UCSD-AML1 (cell line): Measurements from ENCODE around the gene ZNF287.

Source experiments
- DNase-seq: peaks from one replicate; lab custom pipeline; 2025; ENCODE audit not compliant: unreplicated experiment; lab: John Stamatoyannopoulos, UW

The ZNF287 gene

DNA sequence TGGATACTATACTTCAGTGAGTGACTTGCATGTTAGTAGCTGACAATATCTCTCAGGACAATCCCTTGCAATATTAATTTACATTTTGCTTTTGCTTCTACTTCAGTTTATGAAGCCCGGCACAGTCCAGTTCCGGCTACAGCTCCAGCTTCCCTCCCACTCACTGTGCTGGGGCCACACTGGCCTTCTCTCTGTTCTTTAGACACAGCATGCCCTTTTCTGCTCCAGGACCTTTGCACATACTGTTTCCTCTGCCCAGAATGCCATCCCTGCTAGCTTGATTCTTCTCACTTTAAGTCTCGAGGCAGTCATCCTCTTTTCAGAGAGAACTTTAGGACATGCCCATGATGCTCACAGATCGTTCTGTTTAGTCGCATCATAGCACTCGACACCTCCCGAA is 51.5 kb downstream of the ZNF287 start:
- no peak for DNase-seq

DNA sequence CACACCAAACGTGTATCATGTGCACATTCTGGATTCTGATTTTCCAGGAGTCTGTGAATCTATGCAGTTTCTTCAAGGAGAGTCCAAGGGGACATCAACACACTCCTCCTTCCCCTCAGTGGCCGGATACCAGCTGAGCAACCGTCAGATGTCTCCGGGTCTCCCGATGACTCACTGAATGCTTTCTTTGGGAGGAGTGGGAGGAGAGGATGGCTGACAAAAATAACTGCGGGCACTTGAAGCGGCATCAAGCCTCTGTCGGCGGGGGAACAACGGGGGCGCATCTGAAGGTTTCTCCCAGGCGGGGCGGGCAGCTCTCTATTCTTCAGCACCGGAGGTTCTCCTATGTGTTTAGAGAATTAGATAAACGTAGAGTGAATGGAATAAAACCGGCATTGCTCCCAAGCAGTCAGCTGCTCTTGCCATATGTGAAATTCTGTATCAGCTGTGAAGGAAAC is 52.4 kb downstream of the ZNF287 start:
- peak; percentile 23 for DNase-seq

DNA sequence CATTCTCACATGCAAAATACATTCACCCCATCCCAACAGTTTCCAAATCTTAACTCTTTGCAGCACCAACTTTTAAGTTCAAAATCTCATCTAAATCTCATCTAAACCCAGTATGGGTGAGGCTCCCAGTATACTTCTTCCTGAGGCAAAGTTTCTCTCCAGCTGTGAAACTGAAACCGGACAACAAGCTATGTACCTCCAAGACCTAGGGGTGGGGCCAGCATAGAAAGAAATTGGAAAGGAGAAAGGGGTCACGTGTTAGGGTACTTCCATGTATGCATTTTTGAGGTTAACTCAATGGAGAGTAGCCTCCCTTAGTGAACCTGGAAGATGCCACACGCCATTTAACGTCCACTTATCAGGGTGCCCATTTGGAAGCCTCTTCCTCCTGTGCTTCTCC is 53.1 kb downstream of the ZNF287 start:
- DNase-seq: no peak

DNA sequence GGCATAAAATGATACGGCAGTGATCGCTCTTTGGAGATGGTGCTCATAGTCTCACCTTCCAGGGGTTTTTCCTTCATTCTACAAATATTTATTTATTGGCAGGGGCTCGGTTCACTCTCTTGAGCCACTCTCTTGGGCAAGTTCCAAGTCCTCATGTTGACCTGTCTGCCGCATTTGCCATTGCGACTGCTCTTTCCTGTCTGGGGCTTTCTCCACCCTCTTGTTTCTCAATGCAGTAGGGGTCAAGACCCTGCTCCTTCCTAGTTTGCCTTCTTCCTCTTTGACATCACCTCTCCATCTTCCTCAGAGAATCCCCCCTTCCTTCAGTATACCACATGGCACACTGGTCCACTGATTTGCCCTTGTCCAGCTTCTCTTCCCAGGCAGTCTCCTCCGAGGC is 55.1 kb downstream of the ZNF287 start:
- DNase-seq: no peak

DNA sequence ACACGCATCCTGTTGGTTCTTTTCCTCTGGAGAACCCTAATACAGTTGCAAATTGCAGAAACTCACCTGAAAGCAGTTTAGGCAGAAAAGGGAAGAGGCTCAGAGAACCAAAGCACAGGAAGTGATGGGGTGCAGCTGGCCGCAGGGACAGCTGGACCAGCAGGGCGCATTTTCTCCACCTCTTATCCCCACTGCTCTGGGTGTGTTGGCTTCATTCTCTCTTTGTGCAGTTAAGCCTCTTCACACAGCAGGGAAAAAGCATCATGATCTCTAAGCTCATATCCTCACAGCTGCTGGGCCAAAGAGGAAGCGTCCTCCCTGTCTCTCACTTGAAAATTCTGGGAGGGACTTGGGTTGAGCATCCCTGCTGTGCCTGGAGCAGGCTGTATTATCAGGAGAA is 57.0 kb downstream of the ZNF287 start:
- DNase-seq: no peak

DNA sequence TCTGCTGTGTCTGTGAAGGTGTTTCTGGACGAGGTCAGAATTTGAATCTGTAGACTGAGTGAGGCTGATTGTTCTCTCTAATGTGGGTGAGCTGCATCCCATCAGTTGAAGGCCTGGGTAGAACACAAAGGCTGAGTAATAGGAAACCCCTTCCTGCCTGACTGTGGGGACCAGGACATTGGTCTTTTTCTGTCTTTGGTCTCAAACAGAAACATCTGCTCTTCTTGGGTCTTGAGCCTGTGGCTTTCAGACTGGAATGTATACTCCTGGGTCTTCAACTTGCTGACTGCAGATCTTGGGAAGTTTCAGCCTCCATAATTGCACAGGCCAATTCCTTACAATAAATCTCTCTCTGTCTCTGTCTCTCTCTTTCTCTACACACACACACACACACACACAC is 57.4 kb downstream of the ZNF287 start:
- no peak for DNase-seq

DNA sequence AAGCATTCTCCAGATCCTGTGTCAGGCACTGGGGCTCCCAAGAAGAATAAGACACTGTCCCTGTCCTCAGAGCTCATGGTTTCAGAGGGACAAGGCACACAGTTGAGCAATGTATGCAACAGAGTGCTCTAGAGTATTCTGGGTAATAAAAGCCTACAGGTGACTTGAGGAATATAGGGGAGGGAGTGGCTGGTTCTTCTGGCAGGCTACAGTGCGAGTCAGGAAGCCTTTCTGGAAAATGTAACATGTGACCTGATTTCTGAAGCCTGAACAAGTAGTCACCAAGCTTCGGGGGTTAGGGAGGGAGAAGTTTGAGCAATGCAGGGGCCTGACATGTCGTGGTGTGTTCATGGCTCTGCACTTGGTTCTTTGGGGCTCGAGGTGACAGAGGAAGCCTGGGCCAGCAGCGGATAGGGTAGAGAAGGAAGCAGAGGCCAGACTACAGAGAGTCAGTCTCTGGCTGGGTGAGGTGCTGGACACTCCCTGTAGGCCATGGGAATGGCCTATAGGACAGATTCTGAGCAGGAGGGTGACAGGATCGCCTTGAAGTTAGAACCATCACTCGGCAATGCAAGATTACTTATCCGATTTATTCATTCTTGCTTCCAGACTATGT is 61.0 kb downstream of the ZNF287 start:
- no peak for DNase-seq

DNA sequence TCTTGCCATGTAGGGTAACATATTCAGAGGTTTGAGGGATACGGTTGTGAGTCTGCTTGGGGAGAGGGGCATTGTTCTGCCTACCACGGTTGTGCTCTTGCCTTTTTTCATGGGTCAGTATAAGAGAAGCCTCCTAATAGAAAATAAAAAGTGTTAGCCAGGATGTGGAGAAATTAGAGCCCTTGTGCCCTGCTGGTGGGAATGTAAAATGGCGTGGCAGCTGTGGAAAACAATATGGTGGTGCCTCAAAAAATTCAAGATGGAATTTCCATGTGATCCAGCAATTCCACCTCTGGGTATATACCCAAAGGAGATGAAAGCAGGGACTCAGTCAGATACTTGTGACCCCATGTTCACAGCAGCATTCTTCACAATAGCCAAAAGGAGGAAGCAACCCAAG is 62.8 kb downstream of the ZNF287 start:
- no peak for DNase-seq

DNA sequence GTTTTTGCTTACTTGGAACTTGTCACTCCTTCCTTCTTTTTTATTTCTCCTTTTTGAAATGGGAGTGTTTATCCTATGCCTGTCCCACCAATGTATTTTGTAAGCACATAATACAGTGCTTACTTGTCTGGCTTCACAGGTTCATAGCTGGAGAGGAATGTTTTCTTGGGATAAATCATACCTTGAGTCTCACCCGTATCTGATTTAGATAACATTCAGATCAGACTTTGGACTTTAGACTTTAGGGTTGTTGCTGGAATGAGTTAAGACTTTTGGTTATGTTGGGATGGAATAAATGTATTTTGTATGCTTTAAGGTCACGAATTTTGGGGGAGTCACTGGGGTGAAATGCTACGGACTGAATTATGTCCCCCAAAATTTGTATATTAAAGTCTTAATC is 64.0 kb downstream of the ZNF287 start:
- DNase-seq: no peak
